HepG2 (cell line): ENCODE results near the gene TBC1D5.

Source experiments
- BRCA1 ChIP-seq: sonication (generic); formaldehyde crosslinking; IDR thresholded peaks from 2 replicates; pipeline ENCODE4 v1.4.0; 2020; ENCODE audit warnings: missing genetic modification reagents
- CEBPZ ChIP-seq: IDR thresholded peaks from 2 replicates; pipeline ENCODE4 v1.6.1; 2012; ENCODE audit warnings: low read length, improper control_type of control experiment
- CTCF ChIP-seq: sonication (generic); formaldehyde crosslinking; IDR thresholded peaks from 2 replicates; pipeline ENCODE4 v1.5.0; 2020; ENCODE audit warnings: mild to moderate bottlenecking, missing genetic modification reagents, moderate library complexity
- KDM2A ChIP-seq: sonication (generic); formaldehyde crosslinking; IDR thresholded peaks from 2 replicates; pipeline ENCODE4 v1.4.0; 2020; ENCODE audit warnings: low read depth, missing genetic modification reagents, borderline replicate concordance
- MBD4 ChIP-seq: IDR thresholded peaks from 2 replicates; pipeline ENCODE4 v1.6.1; 2012; ENCODE audit warnings: low read length, inconsistent platforms, borderline replicate concordance
- POLR2A ChIP-seq, 2 experiments: IDR thresholded peaks; 2 replicates each; pipeline ENCODE4 v1.6.1; 2011; ENCODE audit warnings: low read depth in 2 of 2, low read length in 2 of 2, mild to moderate bottlenecking in 1 of 2, moderate library complexity in 1 of 2; ENCODE audit not compliant: insufficient read depth in 1 of 2
- SIN3A ChIP-seq: IDR thresholded peaks from 2 replicates; pipeline ENCODE4 v1.6.1; 2011; ENCODE audit warnings: low read depth, mild to moderate bottlenecking, control low read depth, low read length, borderline replicate concordance

GRCh38 chr3:17290894-17291293 lies 451.5 kb downstream of the TBC1D5 start:
- TF ChIP-seq KDM2A (CRISPR knock-in tag) (no peak), CTCF (CRISPR knock-in tag) (no peak), POLR2A (IDR thresholded peaks at IDR 0.05; ENCODE audit: insufficient read depth in 1 of 2, low read depth in 2 of 2, low read length in 2 of 2) (no peak), MBD4 (no peak), SIN3A (no peak), CEBPZ (no peak), BRCA1 (CRISPR knock-in tag) (no peak)
